GM12878 (cell line): ENCODE results near the gene BCL2. TPM values are rescaled to one million over a fixed set of nuclear protein-coding genes. Genes with fewer than 3 reads are reported as not detected.

ENCODE experiments used
- ATF7 ChIP-seq: fragments of 450-650 bp; IDR thresholded peaks from 2 replicates; pipeline ENCODE4 v1.6.1; 2016; ENCODE audit warnings: low read depth, mild to moderate bottlenecking
- BACH1 ChIP-seq: fragments of 450-650 bp; IDR thresholded peaks from 2 replicates; pipeline ENCODE4 v1.6.1; 2017; ENCODE audit warnings: mild to moderate bottlenecking, borderline replicate concordance
- BCL11A ChIP-seq: IDR thresholded peaks from 2 replicates; pipeline ENCODE4 v1.6.1; 2011; ENCODE audit warnings: low read depth, low read length
- CEBPB ChIP-seq, 2 experiments: fragments of 150-350 bp in 1 of 2; IDR thresholded peaks; 2 replicates each; pipeline ENCODE4 v1.6.1; 2012 to 2014; ENCODE audit warnings: low read depth in 2 of 2, low read length in 2 of 2, borderline replicate concordance in 1 of 2, inconsistent platforms in 1 of 2
- CREM ChIP-seq: IDR thresholded peaks from 2 replicates; pipeline ENCODE4 v1.6.1; 2014; ENCODE audit warnings: antibody characterized with exemption, low read depth
- DPF2 ChIP-seq: fragments of 450-650 bp; IDR thresholded peaks from 2 replicates; pipeline ENCODE4 v1.6.1; 2017; ENCODE audit warnings: mild to moderate bottlenecking
- EED ChIP-seq: sonication (generic); IDR thresholded peaks from 2 replicates; pipeline ENCODE4 v1.6.1; 2016; ENCODE audit warnings: antibody characterized with exemption, low read depth
- EP300 ChIP-seq, 2 experiments: fragments of 150-350 bp in 1 of 2; IDR thresholded peaks; 2 replicates each; pipeline ENCODE4 v1.6.1; 2011 to 2012; ENCODE audit warnings: low read depth in 2 of 2, low read length in 2 of 2, borderline replicate concordance in 1 of 2, improper control_type of control experiment in 1 of 2, inconsistent platforms in 1 of 2; ENCODE audit not compliant: control insufficient read depth in 1 of 2
- ETV6 ChIP-seq, 2 experiments: fragments of 450-650 bp in 1 of 2; IDR thresholded peaks in 1 of 2; conservative IDR thresholded peaks in 1 of 2; 2 replicates each; pipeline ENCODE4 v1.6.1; 2014; ENCODE audit warnings: antibody characterized with exemption in 1 of 2, borderline replicate concordance in 1 of 2, low read depth in 1 of 2, mild to moderate bottlenecking in 1 of 2, moderate library complexity in 1 of 2
- GABPA ChIP-seq: IDR thresholded peaks from 2 replicates; pipeline ENCODE4 v1.6.1; 2014; ENCODE audit warnings: antibody characterized with exemption, low read depth, mild to moderate bottlenecking, inconsistent platforms
- GATAD2B ChIP-seq: fragments of 450-650 bp; conservative IDR thresholded peaks from 2 replicates; pipeline ENCODE4 v1.6.1; 2017; ENCODE audit warnings: low read depth, mild to moderate bottlenecking, moderate library complexity
- IKZF2 ChIP-seq, 2 experiments: fragments of 450-650 bp; IDR thresholded peaks; 2 replicates each; pipeline ENCODE4 v1.6.1; 2017; ENCODE audit warnings: mild to moderate bottlenecking in 2 of 2, moderate library complexity in 2 of 2
- IRF4 ChIP-seq: IDR thresholded peaks from 2 replicates; pipeline ENCODE4 v1.6.1; 2011; ENCODE audit warnings: low read depth, low read length
- JUNB ChIP-seq: IDR thresholded peaks from 2 replicates; pipeline ENCODE4 v1.6.1; 2016; ENCODE audit warnings: antibody characterized with exemption, mild to moderate bottlenecking
- JUND ChIP-seq: IDR thresholded peaks from 2 replicates; pipeline ENCODE4 v1.6.1; 2012; ENCODE audit warnings: low read depth, mild to moderate bottlenecking, low read length, improper control_type of control experiment, moderate library complexity
- MEF2B ChIP-seq: fragments of 450-650 bp; IDR thresholded peaks from 2 replicates; pipeline ENCODE4 v1.6.1; 2018; ENCODE audit warnings: mild to moderate bottlenecking, moderate library complexity; ENCODE audit not compliant: partially characterized antibody, poor library complexity, severe bottlenecking
- MTA3 ChIP-seq: IDR thresholded peaks from 2 replicates; pipeline ENCODE4 v1.6.1; 2012; ENCODE audit warnings: low read length, inconsistent platforms, borderline replicate concordance
- NBN ChIP-seq: fragments of 450-650 bp; IDR thresholded peaks from 2 replicates; pipeline ENCODE4 v1.6.1; 2016
- NFYB ChIP-seq: IDR thresholded peaks from 2 replicates; pipeline ENCODE4 v1.6.1; 2011; ENCODE audit warnings: low read depth, mild to moderate bottlenecking, low read length, improper control_type of control experiment, moderate library complexity; ENCODE audit not compliant: insufficient read depth
- POLR2AphosphoS5 ChIP-seq: IDR thresholded peaks from 2 replicates; pipeline ENCODE4 v1.6.1; 2011; ENCODE audit warnings: mild to moderate bottlenecking, low read length, inconsistent platforms
- RAD21 ChIP-seq: IDR thresholded peaks from 2 replicates; pipeline ENCODE4 v1.6.1; 2011; ENCODE audit warnings: mild to moderate bottlenecking, low read depth, low read length, moderate library complexity; ENCODE audit not compliant: insufficient read depth
- RELB ChIP-seq: fragments of 450-650 bp; IDR thresholded peaks from 2 replicates; pipeline ENCODE4 v1.6.1; 2017; ENCODE audit warnings: low read depth, mild to moderate bottlenecking, moderate library complexity
- SMAD5 ChIP-seq: IDR thresholded peaks from 2 replicates; pipeline ENCODE4 v1.6.1; 2016; ENCODE audit warnings: antibody characterized with exemption, low read depth
- TBL1XR1 ChIP-seq: IDR thresholded peaks from 2 replicates; pipeline ENCODE4 v1.6.1; 2012; ENCODE audit warnings: low read depth, low read length, improper control_type of control experiment
- TCF7 ChIP-seq: IDR thresholded peaks from 2 replicates; pipeline ENCODE4 v1.6.1; 2014; ENCODE audit warnings: antibody characterized with exemption, borderline replicate concordance
- ZBED1 ChIP-seq: IDR thresholded peaks from 2 replicates; pipeline ENCODE4 v1.6.1; 2016; ENCODE audit warnings: borderline replicate concordance
- polyA plus RNA-seq, 11 experiments: library from polyadenylated mRNA; depleted of rRNA in 4 of 11; unstranded in 6 of 11; stranded (reverse) in 5 of 11; fragments of >200 nt; fragmentation: Nextera tagmentation in 4 of 11; fragmentation: Illumina TruSeq in 1 of 11; extraction: Ambion mirVana in 4 of 11; extraction: Trizol in 1 of 11; gene quantifications; 1 replicate in 1 of 11; 2 replicates in 10 of 11; pipeline versions ENCODE4 v1.2.1 to v1.2.3, GENCODE V29; 2011 to 2016; ENCODE audit warnings: inconsistent platforms in 2 of 11, missing spikeins in 2 of 11, low read depth in 1 of 11
- total RNA-seq, 4 experiments: library from RNA; depleted of rRNA in 3 of 4; stranded (reverse); fragments of >200 nt in 3 of 4; fragmentation: Illumina TruSeq in 1 of 4; extraction: Trizol in 1 of 4; gene quantifications; 2 replicates each; pipeline versions ENCODE4 v1.2.1 to v1.2.3, GENCODE V29; 2013 to 2021
- TF ChIP-seq, protein P1 (sequence below): IDR thresholded peaks from 2 replicates; pipeline ENCODE4 v1.6.1; 2012; ENCODE audit warnings: low read depth, low read length, improper control_type of control experiment
- TF ChIP-seq, protein P2 (sequence below): IDR thresholded peaks from 2 replicates; pipeline ENCODE4 v1.6.1; 2011; ENCODE audit warnings: borderline replicate concordance, low read depth, mild to moderate bottlenecking, moderate library complexity, low read length; ENCODE audit not compliant: insufficient read depth, poor library complexity, severe bottlenecking

Gene BCL2
- total and polyA plus RNA-seq, 10 of the 15 experiments (the other 5 are each of a cell fraction or from before 2014, with no cell fraction given), result 4.1 to 47.8 (median 19.3) TPM

DNA sequence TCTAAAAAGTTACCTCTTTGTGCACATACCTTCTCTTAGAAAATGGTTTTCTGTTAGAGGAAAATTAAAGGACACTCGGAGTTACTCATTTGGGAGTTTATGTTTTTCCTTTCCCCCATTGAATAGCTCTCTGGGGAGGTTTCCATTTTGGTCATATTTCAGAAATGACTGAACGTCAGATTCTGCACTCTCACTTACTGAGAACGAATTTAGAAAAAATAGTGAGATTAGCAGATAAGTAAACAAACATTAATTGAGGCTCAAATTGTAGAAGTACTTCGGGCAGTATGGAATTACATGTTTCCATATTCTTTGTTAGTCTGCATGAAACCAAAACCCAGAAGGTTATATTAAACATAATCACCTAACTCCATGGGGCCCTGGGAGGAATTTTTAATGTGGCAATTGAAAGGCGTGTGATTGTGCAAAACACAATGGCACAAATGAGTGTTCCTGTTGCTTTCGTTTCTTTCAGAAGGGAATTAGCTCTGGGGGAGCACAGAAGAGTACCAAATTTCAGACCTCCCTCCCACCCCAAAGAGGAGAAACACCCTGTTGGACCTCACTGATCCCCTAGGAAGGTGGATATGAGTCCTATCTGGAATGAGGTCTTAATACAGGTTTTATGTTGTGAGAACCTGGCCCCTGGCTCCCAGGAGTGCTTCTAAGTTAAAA is 212.3 kb downstream of the BCL2 start (continued):
- peak; percentile 86 to 87 for TF ChIP-seq IKZF2 (IDR thresholded peaks at IDR 0.05)
- TF ChIP-seq, protein P1, sequence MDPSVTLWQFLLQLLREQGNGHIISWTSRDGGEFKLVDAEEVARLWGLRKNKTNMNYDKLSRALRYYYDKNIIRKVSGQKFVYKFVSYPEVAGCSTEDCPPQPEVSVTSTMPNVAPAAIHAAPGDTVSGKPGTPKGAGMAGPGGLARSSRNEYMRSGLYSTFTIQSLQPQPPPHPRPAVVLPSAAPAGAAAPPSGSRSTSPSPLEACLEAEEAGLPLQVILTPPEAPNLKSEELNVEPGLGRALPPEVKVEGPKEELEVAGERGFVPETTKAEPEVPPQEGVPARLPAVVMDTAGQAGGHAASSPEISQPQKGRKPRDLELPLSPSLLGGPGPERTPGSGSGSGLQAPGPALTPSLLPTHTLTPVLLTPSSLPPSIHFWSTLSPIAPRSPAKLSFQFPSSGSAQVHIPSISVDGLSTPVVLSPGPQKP, result no peak
- peak in 1 of 2 experiments; percentile 65; a peak in 1 of 4 replicates for TF ChIP-seq EP300 (IDR thresholded peaks at IDR 0.05; ENCODE audit: borderline replicate concordance in 1 of 2, control insufficient read depth in 1 of 2, low read depth in 2 of 2, low read length in 2 of 2)
- no peak for TF ChIP-seq POLR2AphosphoS5
- no peak for TF ChIP-seq SMAD5
- peak; percentile 62; the same call in 1 of the 2 replicates for TF ChIP-seq ZBED1
- TF ChIP-seq CEBPB (IDR thresholded peaks at IDR 0.05; ENCODE audit: borderline replicate concordance in 1 of 2, low read depth in 2 of 2, low read length in 2 of 2), result peak in 1 of 2 experiments; percentile 79; a peak in 1 of 4 replicates
- peak; percentile 16; the same call in 1 of the 2 replicates for TF ChIP-seq RAD21
- TF ChIP-seq EED, result peak; percentile 64
- peak; percentile 79; the same call in 1 of the 2 replicates for TF ChIP-seq BCL11A
- peak; percentile 75; the same call in 1 of the 2 replicates for TF ChIP-seq RELB
- TF ChIP-seq BACH1, result no peak
- 0 out of 2 replicates have a peak, but pooled peaks have one; percentile 61 for TF ChIP-seq ATF7
- TF ChIP-seq JUND, result 0 out of 2 replicates have a peak, but pooled peaks have one; percentile 47
- TF ChIP-seq IRF4, result peak; percentile 88; the same call in 1 of the 2 replicates
- peak; percentile 71 for TF ChIP-seq CREM
- TF ChIP-seq, protein P2, sequence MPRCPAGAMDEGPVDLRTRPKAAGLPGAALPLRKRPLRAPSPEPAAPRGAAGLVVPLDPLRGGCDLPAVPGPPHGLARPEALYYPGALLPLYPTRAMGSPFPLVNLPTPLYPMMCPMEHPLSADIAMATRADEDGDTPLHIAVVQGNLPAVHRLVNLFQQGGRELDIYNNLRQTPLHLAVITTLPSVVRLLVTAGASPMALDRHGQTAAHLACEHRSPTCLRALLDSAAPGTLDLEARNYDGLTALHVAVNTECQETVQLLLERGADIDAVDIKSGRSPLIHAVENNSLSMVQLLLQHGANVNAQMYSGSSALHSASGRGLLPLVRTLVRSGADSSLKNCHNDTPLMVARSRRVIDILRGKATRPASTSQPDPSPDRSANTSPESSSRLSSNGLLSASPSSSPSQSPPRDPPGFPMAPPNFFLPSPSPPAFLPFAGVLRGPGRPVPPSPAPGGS, result peak; percentile 67
- TF ChIP-seq GATAD2B, result 0 out of 2 replicates have a peak, but pooled peaks have one; percentile 44
- TF ChIP-seq TCF7, result no peak
- TF ChIP-seq DPF2, result peak; percentile 63
- TF ChIP-seq GABPA, result peak; percentile 30; the same call in 1 of the 2 replicates
- TF ChIP-seq NBN, result peak; percentile 41; the same call in 1 of the 2 replicates
- TF ChIP-seq MEF2B, result peak; percentile 97
- peak; percentile 83; the same call in 1 of the 2 replicates for TF ChIP-seq MTA3
- TF ChIP-seq ETV6 (conservative IDR thresholded peaks at IDR 0.05 in 1 of 2, IDR thresholded peaks at IDR 0.05 in 1 of 2; ENCODE audit: borderline replicate concordance in 1 of 2, low read depth in 1 of 2), result peak in 1 of 2 experiments; percentile 63; a peak in 1 of 4 replicates
- TF ChIP-seq NFYB, result no peak
- TF ChIP-seq JUNB, result peak; percentile 99
- peak; percentile 73; the same call in 1 of the 2 replicates for TF ChIP-seq TBL1XR1
